GM19452 (cell line): ENCODE results near the gene GIMAP8.
"Not testable (repeated sequence)": the region's sequence is repeated elsewhere in the genome, so short reads cannot be mapped to it uniquely, and the experiment has no call there.

Experiments
- ATAC-seq: cut with Tn5 transposase; IDR thresholded peaks from one replicate; pipeline ENCODE4 v1.9.1; 2021; ENCODE audit not compliant: unreplicated experiment

GIMAP8 gene

GRCh38 chr7:150507947-150508602 is 57.6 kb downstream of the GIMAP8 start:
- no peak for ATAC-seq

- no peak for ATAC-seq
These were observed 60.6 kb downstream of the GIMAP8 start for GRCh38 chr7:150511048-150511447.

- no peak for ATAC-seq
These were observed 63.3 kb downstream of the GIMAP8 start for GRCh38 chr7:150513758-150514157.

GRCh38 chr7:150514748-150515222 is 64.4 kb downstream of the GIMAP8 start, which contains the start of gene GIMAP7:
Gene GIMAP7, plus strand, starts transcription at chr7:150514872. Its CDS starts 5,103 bp downstream, at chr7:150519975.
- ATAC-seq: peak; percentile 53

GRCh38 chr7:150515248-150516147 is 65.1 kb downstream of the GIMAP8 start:
- peak; percentile 12 for ATAC-seq

GRCh38 chr7:150516956-150517745 is 66.7 kb downstream of the GIMAP8 start:
- no peak for ATAC-seq

GRCh38 chr7:150519310-150519709 is 68.9 kb downstream of the GIMAP8 start:
- ATAC-seq: no peak

- no peak for ATAC-seq
These were observed 69.7 kb downstream of the GIMAP8 start for GRCh38 chr7:150520145-150520544.

GRCh38 chr7:150522931-150523330 is 72.5 kb downstream of the GIMAP8 start:
- not testable (repeated sequence) for ATAC-seq

- ATAC-seq: no peak
These were observed 73.6 kb downstream of the GIMAP8 start for GRCh38 chr7:150524018-150524417.
